Activated CD4-positive, CD25-positive, alpha-beta regulatory T cell treated with anti-CD3 and anti-CD28 coated beads, Interleukin-2, amount 50 U/mL, for 72 hours (primary cell): ENCODE results near the gene MCC.
A peak's percentile ranks its signal among the peaks of the same experiment; 100 is the strongest.

Experiments
- DNase-seq: peaks from one replicate; pipeline ENCODE4 v3.0.0; 2021

The MCC gene

GRCh38 chr5:113299591-113299990 lies 188.7 kb downstream of the MCC start:
- no peak for DNase-seq

DNA sequence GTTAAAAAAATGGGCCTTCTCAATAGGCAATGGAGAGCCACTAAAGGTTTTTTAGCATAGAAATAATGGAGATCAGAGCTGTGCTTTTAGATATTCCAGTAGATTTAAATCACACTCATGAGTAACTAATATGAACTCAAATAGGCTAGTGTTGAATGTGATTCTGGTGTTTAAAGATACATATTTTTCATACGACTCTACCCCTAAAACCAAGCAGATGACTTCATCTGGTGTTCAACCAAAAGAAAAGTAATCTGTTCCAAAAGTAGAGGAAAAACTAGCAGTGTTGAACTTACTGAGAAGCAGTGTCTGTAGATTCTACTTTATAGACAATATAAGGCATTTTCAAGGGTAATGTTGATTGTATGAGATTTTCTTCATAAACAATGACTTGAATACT lies 191.6 kb downstream of the MCC start:
- no peak for DNase-seq

DNA sequence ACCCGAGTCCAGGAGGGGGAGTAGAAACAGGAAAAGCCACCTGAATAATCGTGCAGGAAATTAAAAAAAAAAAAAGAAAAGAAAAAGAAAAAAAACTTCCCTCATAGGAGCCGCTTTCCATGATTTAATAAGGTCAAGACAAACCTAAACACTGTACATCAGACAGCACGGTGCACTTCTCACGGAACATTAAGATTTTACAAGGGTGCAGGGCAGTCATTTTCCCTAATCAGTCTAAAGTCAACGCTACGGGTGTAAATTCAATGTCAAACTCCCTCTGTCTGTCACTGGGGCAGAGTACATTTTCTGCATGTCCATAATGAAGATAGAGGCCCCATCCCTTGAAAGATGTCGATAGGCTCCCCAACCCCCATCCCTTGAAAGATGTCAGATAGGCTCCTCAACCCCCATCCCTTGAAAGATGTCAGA lies 193.1 kb downstream of the MCC start:
- no peak for DNase-seq

DNA sequence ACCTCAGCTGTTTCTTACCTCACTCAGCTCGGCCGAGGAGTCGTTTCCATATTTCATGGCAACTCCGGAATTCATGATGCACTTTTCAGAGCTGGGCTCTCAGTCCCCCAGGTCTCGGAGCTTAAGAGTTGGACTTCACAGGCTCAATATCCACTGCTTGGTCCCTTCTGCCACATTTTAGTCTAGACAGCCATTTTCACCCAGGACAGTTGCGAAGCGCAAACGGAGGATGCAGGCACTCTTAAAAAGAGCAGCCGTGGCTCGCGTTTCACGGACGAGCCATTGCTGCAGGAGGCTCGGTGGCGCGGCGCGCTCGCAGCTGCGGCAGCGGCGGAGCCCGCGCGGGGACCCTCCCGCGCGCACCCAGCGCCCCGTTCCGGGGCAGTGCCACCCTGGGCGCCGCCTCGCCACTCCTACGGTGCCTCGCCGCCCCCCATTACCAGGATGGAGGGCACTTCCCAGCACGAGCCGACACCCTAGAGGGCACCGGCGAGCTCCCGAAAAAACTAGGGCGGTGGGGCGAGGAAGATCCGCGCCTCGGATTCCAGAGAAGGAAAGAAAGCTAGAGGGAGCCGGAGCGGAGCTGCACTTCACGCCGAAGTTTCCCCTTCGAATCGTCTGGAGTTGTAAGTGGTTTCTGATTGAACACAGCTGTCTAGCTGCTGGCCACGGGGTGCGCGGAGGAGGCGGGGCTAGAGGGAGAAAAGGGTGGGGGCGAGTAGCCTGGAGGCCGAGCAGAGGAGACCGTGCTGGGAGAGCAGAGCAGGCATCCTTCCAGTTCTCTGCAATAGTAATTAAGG lies 193.7 kb downstream of the MCC start:
- peak; percentile 71 for DNase-seq

GRCh38 chr5:113293975-113294310 lies 194.3 kb downstream of the MCC start:
- no peak for DNase-seq

DNA sequence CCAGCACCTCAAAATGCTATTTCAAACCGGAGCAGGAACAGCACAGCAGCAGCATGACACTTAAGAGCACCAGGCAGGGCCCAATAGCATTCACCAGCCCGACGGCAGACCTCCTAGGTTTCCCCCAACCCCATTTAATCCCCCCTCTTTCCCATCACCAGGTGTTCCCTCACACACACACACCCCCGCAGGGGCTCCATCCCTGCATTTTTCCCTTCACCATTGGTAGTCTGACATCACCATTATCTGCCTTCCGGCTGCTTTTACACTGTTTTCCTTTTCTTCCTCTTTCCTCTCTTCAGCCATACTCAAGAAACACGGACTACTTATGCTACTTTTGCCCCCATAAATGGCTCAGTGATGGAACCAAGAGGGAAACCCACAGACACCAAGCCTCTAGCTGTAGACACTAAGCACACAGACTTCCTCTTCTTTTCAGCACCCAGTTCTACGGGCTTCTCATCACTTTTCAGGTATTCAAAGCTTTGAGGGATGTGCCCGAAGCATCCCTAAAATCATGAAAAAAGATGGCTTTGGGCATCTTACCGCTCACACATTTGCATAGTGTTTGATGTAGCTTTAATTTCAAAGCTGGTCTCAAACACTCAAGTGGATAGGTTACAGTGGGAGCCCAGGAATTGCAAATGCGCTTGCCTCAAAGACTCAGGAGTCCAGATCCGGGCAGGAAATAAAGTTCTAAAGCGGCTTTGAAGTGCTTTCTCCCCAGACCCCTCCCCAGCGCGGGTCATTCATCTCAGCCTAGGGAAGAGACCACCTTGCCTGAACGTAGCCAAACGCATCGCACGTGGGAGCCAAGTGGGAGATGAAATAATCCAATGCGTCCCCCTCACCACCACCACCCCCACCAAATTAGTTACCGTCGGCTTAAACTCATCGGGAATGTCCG lies 194.9 kb downstream of the MCC start:
- no peak for DNase-seq

- DNase-seq = no peak
Measured at GRCh38 chr5:113292462-113292861, 195.8 kb downstream of the MCC start.

DNA sequence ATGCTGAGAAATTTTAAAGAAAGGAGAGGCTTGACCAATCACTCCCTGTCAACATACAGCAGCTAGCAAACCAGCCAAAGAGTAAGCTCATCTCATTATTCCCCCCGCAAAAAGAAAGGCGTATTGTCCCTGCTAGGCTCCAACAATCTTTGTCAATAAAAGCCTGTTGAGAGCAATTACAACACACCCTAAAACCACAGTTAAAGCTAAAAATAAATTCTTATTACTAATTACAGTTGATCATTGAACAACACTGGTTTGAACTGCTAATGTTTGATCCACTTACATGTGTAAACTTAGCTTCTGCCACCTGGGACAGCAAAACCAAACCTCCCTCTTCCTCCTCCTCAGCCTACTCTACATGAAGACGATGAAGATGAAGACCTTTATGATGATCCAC lies 204.7 kb downstream of the MCC start:
- DNase-seq = no peak

- DNase-seq = no peak
Measured at GRCh38 chr5:113282472-113282871, 205.8 kb downstream of the MCC start.

- DNase-seq = no peak
Measured at GRCh38 chr5:113281194-113281593, 207.1 kb downstream of the MCC start.

DNA sequence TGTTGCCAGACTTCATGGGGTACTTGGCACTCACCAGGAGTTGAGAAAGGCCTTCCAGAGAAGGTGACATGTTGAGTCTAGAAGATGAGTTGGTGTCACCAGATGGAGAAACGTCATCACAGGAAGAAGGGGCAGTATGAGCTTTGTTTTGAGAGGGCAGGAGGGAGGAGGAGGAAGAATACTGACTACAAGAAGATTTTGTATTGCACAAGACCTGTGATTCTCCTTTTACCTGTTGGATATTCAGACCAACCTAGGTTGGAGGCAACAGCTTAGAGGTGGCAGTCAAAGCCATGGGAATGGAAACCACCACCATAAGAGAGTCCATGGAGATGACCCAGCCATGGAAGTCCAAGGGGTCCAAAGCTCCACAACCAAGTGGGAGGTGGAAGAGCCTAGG lies 207.7 kb downstream of the MCC start:
- no peak for DNase-seq

DNA sequence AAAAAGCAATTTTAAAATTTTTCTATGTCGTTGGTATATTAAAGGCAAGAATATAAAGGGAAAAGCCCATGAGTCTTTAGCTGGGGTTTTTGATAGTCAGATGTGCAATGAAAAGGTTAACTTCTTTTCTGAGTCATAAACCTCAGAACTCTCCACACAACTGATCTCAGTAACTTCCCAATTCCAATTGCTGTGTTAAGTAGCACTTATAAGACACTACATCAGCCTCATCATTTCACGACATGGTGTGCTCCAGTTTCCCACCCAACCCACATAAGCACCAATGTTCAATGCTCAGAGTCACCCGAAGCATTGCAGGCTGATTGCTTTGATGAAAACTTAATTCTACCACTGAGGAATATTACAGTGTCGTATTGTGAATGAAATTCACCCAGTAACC lies 209.3 kb downstream of the MCC start:
- no peak for DNase-seq

DNA sequence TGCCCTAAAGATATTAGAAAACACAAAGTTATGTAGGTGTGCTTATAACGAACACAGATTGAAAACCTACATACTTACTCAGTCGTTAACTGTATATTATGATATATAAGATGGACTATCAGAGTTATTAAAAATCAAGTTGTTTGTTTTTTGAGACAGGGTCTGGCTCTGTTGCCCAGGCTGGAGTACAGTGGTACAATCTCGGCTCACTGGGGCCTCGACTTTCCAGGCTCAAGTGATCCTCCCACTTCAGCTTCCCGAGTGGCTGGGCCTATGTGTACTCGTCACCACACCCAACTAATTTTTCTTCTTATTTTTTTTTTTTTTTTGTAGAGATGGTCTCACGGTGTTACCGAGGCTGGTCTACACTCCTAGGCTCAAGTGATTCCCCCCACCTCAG lies 211.8 kb downstream of the MCC start:
- DNase-seq = no peak

GRCh38 chr5:113276001-113276400 lies 212.3 kb downstream of the MCC start:
- DNase-seq = no peak

DNA sequence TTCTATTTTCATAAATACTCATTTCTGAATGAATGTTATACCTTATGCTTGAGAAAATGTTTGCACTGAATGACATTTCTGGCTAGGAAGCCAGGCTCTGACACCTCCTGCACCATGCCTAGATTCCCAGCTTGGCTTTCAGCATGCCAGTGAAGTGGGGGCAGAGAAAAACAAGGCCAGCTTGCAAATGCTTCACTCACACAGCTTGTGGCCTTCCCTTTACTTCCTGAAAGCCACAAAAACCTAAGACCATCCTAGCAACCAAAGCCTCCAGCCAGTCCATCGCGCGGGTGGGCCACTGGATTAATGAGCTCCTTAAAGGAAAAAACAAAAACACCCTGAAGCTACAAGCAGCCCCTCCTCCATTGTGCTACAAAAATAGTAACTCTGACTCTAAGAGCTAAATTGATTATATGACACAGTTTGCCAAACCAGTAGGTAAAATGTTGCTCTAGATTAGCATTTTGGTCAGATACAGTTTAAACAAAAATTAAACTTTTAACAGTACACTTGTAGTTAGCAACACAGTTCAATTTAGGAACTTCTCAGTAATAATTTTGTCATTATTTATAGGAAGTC lies 213.3 kb downstream of the MCC start:
- no peak for DNase-seq

GRCh38 chr5:113273948-113274347 lies 214.3 kb downstream of the MCC start:
- no peak for DNase-seq

DNA sequence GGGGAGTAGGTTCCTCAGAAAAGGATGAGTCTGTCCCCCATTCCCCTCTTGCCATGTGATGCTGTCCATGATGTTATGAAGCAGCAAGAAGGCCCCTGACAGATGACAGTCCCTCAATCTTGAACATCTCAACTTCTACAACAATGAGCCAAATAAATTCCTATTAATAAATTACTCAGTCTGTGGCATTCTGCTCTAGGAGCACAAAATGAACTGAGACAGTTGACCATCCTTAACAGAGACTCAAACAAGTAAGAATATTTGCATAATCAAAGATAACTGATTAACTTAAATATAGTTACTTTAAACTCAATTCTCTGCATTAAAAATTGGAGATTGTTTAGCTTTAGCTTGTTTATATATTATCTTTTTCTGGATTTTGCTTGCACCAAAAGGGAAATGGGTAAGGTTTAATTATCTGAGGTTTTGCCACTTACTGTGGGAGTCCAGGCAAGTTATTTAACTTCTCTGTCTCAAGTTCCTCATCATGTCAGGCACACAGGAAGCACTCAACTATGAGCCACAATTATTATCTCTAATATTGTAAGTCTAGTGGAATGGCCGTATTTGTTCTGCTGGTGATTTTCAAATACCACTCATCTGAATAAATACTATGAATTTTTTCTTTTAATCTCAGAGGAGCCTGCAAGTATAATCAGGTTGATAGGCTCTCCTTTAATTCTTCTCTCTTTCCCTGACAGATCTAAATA lies 216.4 kb downstream of the MCC start:
- no peak for DNase-seq

DNA sequence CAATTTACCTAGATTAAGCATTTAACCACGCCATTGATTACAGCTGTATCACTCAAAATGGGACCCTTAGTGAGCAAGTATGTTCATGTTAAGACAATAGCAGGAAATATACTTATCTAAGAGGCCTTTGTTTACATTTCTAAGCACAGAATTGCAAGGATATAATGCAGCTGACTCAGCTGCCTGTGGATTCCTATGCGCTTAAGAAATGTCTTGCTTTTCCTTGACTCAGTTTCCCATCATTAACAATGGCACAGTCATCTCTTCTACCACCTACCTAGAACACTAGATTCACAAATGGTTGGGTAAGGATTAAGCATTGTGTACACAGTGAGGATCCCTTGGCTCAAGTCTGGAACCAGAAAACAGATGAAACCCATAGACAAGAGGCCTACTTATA lies 217.2 kb downstream of the MCC start:
- DNase-seq = no peak

DNA sequence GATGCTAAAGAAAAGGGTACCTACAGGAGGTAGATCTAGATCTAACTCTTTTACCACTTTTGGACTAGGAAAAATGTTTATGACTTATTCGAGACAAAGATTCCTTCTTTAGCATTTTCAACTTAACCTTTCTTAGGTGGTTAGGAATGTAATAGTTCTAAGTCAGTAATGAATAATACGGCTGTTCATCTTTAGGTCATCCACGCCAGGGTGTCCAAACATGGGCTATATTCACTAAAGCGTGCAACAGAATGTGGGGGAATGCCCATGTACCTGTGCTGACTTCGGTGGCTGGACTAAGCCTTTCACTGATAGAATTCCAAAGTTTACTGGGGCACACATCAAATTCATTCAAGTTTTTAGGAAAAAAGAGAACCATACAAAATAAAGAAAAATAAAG lies 218.2 kb downstream of the MCC start:
- no peak for DNase-seq

DNA sequence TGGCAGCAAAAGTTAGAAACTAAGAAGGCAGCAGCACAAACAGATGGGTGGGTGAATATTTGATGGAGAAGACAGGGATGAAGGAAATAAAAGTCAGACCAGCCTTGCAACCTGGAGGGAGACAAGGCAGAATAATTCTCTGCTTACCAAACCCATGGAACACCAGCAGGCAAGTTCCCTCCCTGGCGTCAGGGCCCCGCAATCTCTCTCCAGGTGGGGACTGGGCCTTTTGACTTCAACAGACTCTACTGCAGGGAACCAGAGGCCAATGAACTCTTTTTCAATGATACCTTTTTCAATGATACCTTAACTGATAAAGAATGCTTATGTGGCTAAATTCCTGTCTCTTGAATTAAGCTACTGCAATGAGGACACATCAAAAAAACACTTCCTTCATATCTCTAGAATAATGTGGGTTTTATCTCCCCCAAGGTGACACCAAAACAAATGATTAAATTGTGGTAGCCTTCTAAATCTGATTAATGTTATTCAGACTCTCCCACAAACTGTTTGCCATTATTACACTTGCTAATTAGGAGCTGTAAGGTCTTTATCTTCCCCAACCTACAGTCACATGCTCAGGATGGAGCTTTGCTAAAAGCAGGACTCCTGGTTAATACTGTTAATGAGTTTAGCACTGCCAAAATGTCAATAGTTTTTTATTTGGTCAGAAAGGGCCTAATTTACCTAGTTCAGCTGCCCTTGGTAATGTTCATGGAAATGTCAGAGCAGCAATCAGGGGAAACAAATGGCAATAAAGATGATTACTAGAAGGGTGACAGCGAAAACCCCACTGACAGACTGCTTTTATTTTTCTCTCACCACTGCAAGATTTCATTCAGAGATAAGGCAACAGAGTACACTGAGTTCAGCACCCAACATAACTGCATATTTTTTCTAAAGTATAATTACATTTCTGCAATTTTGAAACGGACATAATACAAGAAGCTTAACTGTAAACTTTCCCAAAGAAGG lies 218.9 kb downstream of the MCC start:
- no peak for DNase-seq

DNA sequence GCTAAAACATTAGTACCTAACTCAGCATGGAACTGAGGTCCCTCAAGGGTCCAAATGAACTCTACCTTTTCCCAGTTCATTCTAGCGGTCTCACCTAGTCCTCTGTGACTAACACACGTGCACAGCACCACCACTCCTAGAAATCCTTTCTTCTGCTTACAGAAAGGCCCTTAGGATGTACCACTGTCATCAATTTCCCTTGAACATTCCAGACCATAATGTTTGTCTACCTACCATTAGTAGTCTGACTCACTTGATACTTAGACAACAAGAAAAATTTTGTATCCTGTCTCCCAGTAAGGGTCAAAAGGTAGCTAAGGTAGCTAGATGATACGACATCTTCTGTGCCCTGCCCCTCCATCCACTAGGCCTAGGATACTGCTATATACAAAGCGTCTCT lies 220.0 kb downstream of the MCC start:
- DNase-seq = no peak

DNA sequence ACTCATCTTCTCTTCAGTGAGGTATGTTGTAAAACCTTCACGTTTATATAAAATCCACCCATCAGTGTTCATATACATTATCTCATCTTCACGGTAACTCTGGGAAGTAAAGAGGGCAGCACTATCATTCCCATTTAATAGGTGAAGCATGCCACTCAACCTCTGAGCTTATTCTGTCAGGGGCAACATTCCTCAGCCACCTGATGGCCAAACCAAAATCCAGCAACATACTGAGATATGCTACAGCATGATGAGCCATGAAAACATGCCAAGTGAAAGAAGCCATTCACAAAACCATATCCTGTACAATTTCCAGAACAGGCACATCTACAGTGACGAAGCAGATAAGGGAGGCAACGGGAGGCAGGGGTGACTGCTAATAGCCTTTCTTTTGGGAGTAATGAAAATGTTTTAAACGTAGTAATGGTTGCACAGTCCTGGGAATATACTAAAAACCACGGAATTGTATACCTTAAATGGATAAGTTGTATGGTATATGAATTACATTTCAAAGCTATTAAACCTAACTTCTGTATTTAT lies 220.8 kb downstream of the MCC start:
- no peak for DNase-seq
